GM12891 (cell line): Measurements from ENCODE around the gene HOXA6.

Source experiments
- PAX5 ChIP-seq: IDR thresholded peaks from 2 replicates; pipeline ENCODE4 v1.6.1; 2011; ENCODE audit warnings: low read length, moderate library complexity, mild to moderate bottlenecking; ENCODE audit not compliant: insufficient read depth, severe bottlenecking
- POLR2A ChIP-seq: IDR thresholded peaks from 2 replicates; pipeline ENCODE4 v1.6.1; 2011; ENCODE audit warnings: low read depth, low read length, control low read depth
- POLR2AphosphoS5 ChIP-seq: IDR thresholded peaks from 2 replicates; pipeline ENCODE4 v1.6.1; 2011; ENCODE audit warnings: low read depth, low read length, control low read depth
- SPI1 ChIP-seq: IDR thresholded peaks from 2 replicates; pipeline ENCODE4 v1.6.1; 2011; ENCODE audit warnings: low read depth, low read length, control low read depth
- TAF1 ChIP-seq: IDR thresholded peaks from 2 replicates; pipeline ENCODE4 v1.6.1; 2011; ENCODE audit warnings: low read depth, low read length, control low read depth

DNA sequence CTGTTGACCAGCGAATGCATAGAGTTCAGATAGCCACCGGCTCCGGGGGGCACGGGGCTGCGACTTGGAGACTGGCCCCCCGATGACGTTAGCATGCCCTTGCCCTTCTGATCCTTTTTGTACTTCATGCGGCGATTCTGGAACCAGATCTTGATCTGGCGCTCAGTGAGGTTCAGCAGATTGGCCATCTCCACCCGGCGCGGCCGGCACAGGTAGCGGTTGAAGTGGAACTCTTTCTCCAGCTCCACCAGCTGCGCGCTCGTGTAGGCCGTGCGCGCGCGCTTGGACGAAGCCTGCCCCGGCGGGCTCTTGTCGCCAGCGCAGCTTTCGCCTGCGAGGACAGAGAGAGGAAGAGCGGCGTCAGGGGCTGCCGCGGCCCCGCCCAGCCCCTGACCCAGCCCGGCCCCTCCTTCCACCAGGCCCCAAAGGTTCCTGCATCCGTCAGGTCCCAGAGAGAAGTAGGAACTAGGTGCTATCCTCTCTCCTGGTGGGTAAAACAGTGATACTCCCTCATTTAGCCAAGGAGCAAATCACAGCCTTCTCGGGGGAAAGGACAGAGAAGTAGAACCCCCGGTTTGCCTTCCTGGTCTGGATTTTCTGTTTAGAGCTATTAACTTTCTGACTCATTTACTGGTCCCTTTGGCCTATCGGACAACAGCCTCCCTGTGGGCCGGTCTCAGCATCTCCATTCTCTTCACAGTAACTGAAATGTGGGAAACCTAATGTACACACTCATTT, 39.0 kb downstream of the HOXA6 start:
- no peak for TF ChIP-seq POLR2A
- TF ChIP-seq POLR2AphosphoS5, result no peak
- no peak for TF ChIP-seq TAF1
- no peak for TF ChIP-seq PAX5
- TF ChIP-seq SPI1, result no peak
